Medulla oblongata (tissue), 1 donor: ENCODE data around the gene SEMA4C.

Source experiments
- DNase-seq: peaks from one replicate; pipeline ENCODE4 v3.0.0-alpha.2; 2015; ENCODE audit errors: extremely low spot score

SEMA4C gene

DNA sequence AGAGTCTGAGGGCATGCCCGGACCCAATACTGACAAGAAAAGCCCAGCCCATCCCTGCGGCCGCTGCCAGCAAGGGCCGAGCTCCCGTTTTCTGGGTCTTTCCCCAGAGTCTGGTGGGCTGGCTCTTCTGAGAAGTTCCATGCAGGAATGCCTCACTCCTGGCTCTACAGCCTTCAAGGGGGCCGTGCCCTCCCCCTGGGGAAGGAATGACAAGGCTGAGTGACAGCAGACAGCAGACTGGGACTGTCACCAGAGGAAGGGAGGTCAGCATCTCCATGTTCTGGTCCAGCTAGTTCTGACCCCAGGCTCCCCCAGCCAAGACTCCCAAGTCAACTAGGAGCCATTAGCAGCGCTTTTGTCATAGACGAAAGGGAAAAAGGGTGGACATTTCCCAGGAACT is 13.0 kb upstream of the SEMA4C start:
- no peak for DNase-seq

GRCh38 chr2:96882230-96882629 is 12.3 kb upstream of the SEMA4C start:
- DNase-seq = no peak

DNA sequence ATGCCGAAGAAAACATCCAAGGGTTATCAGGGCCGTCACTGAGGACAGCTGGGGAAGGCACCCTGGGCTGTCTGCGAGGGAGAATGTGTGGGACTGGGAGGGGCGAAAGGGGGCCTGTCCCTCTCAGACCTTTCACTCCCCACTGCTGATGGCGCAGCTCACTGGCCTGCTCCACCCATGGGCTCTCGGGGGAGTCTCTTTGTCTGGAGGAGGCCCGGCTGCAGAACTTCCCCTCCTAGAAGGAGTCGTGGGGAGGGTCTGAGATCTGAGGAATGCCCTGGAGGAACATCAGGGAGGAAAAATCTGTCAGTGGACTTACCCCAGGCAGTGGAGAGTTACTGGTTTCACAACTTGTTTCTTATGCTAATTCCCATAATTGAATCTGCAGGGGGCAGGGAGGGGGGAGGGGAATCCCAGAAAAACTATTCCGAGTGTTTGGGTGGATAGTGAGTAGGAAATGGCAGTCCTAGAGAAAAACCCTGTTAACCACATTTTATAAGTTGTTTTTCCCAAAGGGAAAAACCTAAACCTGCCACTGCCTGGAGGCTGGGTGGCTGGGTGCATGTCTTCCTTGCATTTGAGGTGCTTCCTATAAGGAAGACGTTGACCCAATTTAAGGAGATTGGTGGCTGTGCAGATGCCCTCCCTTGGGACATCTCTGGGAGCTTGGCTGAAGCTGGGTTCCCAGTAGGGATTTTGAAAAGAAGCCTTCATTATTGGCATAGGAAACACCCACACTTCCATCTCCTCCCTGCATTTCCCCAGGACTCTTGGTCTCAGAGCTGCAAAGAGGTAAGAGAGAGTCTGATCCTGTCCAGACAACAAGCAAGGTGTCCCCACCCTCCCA is 11.7 kb upstream of the SEMA4C start:
- DNase-seq = no peak

DNA sequence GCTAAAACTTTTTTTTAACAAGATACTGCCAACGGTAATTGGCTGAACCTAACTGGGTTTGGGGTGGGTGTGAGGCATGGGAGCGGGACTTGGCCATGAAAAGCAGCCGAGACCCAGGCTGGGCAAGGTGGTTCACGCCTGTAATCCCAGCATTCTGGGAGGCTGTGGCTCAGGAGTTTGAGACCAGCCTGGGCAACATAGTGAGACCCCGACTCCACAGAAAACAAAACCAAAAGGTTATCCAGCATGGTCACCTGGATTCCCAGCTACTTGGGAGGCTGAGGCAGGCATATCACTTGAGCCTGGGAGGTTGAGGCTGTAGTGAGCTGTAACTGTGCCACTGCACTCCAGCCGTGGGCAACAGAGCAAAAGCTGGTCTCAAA is 11.0 kb upstream of the SEMA4C start:
- DNase-seq = no peak

DNA sequence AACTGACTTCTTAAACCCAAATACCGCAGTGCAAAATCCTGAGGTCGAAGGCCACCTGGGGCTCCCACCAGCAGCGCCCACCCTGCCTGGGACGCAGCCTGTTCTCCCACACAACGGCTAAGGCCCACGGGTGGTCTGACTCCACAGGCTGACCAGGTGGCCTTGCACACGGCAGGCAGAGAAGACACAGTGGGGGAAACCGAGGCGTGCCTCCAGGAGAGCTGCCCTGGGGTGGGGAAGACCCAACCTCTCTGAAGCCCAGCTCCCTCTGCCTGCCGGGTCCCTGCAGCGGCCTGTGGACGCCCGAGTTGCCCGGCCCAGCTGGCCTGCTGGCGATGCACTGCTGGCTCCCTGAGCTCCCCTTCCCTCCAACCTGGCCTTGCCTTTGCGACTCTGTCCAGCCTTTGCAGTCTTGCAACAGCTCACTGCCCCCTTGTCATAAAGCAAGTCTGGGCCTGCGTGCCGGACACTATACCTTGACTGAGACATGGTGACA is 9.7 kb upstream of the SEMA4C start:
- no peak for DNase-seq

DNA sequence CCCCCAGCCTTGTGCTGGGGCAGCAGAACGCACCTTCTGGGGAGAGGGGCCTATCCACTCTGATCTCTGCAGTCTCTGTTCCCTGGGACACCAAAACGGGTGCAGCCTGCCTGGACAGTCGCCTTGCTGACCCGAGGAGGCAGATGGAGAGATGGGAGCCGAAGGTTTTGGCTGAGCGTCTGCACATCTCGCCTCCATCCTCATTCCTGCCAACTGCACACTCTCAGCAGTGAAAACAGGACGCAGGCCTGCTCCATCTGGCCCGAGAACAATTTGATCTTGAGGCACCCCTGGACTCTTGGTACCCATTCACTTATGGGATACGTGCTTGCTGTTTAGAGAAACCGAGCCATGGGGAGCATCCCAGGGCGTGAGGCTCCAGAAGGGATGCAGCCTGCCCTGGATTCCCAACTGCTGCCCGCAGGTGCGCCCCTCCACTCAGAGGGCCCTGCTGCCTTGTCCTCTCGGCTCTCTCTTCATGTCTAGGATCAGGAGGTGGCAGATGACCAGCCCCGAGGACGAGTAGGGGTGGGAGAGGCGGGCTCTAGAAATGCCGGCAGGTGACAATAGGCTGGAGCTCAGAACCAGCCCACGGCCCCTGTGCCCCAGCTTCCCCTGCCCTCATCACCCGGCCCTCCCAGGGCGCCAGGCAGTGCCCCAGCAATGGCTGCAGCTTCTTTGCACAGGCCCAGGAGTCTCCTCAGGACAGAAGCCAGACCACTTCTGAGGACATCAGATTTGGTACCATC is 9.1 kb upstream of the SEMA4C start:
- no peak for DNase-seq

GRCh38 chr2:96878171-96878570 is 8.3 kb upstream of the SEMA4C start:
- DNase-seq = no peak

DNA sequence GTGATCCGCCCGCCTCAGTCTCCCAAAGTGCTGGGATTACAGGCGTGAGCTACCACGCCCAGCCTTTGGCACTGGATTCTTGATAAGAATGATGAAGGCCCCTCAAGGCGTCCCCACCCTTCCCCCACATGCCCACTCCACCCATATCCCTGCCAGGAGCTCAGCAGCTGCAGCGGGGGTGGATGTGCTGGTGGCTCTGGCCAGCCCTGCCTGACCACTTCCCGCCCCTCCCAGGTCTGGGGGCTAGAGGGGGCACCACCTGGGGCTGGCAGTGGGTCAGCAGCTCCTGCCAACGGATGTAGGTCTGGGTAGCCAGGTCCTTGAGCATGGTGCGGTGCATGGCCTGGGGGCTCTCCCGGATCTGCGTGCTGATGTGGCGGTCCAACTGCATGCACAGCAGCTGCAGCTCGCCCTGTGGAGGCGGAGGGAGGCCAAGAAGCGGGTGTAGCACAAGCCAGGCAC is 7.8 kb upstream of the SEMA4C start:
- DNase-seq = no peak

DNA sequence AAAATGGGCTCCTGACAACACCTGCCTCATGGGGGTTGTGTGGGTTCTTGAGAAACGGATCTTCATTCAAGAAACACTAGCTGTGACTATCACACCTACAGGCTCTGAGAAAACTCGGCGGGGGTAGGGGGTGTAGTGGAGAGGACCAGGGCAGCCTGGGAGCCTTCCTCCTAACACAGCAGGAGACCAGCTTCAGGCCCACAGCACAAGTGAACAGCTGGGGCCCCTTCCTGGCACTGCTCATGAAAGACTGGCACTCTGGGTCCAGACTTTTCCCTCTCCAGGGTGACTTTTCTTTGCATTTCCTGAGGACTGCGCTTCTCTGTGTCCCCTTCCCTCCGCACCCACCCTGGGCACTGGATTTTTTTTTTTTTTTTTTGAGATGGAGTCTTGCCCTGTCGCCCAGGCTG is 7.2 kb upstream of the SEMA4C start:
- DNase-seq = no peak

DNA sequence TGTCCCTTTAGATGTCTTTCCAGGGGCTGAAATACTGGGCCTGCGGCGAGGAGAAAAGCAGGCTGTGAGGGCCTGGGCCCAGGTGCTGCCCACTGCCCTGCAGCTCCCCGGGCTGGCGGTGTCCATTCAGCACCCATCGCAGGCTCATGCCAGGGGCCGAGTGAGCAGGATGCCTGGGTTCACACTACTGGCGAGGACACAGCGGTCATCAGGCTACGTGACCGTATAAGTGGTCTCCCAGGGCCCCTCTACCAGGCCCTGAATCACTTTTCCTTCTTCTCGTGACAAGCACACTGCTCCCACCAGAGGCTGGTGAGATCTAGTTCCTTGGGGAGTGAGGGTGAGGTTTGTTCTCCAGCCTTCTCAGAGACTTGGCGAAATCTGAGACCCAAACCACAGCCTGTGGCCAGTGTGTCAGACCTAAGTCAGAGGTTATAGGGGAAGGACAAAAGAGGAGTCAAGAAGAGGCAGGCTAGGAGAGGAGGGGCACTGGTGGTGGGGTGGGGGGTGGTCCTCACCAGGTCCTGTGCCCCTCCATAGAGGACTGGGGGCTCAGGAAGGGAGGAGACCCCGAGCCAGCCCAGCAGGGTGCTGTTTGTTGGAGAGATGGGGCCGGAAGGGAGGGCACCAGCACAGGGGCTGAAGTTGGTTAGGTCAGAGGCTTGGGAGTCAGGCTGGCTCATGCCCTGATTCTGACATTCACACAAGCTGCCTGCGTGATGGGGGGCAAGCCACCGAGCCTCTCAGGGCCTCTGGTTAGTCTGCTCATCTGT is 6.6 kb upstream of the SEMA4C start:
- DNase-seq = no peak

- peak; percentile 81 for DNase-seq
Measured at GRCh38 chr2:96875498-96876268, 5.8 kb upstream of the SEMA4C start.

GRCh38 chr2:96874198-96874831 is 4.4 kb upstream of the SEMA4C start:
- DNase-seq = no peak

DNA sequence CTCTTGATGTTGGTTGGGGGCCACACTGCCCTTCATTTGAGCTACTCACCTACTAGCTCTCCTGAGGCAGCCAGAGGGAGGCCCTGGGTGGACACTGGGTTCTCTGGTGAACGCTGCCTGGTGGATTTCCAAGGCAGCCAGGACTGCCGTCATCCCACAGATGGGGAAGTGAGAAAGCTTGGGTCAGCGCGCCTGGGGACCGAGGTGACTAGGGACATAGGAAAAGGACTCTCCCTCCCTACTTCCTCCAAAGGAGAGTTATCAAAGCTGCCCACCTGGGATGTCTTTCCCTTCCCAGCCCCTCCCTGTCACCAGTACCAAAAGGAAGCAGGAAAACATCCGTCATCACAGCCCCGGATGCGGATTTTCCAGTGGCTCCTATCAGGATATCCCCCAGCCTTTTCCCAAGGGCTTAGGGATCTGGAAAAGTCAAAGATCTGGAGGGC is 3.8 kb upstream of the SEMA4C start:
- peak; percentile 73 for DNase-seq

DNA sequence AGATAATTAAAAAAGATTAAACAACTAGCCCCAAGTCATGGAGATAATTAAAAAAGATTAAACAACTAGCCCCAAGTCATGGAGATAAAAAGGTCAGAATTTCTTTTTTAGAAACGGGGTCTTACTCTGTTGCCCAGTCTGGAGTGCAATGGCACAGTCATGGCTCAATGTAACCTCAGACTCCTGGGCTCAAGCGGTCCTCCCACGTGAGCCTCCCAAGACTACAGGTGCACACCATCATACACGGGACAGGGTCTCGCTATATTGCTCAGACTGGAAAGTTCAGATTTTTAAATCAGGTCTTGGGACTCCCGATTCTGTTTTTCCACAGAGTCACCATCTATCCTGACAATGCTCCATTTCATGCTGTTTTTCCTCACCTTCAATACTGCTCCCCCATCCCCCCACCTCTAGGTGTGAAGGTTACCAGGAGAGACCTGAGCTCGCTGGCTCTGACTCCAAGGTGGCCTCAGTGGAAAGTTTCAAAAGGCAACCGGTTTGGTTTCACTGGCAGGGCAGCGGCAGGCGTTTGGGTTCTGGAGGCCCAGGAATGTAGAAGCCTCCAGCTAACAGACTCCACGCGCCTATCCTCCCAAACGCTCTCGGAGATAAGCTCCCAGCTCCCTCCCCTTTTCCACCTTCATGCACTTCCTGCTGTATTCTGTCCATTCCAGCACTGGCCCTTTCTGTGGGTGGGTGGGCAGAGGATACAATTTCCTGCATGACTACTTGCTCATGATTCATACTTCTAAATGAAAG is 2.9 kb upstream of the SEMA4C start:
- no peak for DNase-seq

GRCh38 chr2:96870626-96871255 is 861 bp upstream of the SEMA4C start:
- DNase-seq = peak; percentile 92

DNA sequence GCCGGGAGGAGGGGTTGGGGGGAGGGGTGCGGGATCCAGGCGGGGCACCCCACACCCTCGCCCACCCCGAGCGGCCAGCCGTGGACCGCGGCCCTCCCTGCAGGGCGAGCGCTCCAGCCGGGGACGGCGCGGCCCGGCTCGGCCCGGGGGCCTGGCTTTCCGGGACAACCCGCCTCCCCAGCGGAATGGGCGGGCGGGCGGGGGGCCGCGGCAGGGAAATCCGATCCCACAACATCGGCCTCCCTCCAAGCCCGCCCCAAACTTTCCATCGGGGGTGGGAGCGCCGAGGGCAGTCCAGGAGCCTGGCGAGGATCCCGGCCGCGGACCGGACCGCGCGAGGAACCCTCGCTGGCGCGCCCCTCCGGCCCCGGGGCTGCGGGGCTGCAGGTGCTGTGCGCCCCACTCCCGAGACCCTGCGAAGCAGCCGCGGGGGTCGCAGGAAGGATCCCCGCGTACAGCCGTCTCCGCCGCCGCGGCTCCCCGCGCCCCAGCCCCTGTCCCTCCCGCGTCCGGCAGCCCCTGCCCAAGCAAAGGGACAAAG is 529 bp downstream of the SEMA4C start:
- DNase-seq = peak; percentile 50

GRCh38 chr2:96868555-96869280 is 1.2 kb downstream of the SEMA4C start:
- DNase-seq = peak; percentile 80

DNA sequence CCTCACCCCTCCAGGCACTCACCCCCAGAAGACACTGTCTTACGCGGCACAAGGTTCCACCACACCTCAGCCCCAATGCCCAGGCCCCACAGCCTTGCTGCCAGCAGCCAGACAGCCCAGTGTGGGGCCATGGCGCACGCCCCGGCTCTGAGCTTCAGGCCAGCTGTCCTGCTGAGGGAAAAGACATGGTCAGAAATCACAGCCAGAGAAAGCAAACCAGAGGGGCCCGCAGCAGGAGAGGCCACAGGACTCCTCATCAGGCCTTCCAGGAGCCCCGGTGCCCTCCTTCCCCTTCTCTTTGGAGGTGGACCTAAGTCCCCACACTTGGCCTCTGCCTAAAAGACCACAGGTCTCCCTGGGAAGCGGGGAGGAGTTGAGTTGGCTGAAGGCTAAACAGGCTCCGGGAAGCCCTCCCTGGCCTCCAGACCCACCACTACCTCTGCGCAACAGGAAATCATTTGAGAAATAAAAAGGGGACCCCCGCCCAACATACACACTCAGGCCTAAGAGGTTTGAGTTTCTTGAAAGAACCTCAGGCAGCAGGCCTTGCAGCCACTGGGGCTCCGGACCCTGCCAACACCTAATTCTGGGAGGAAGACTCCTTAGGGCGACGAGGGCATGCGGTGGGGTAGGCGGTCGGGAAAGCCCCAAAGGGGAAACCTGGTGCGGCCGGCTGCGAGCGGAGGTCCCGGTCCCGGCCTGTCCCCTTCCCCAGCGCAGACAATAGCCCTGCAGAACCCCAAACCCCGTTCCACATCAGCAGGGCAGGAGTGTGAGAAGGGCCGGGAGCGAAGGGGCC is 1.9 kb downstream of the SEMA4C start:
- peak; percentile 43 for DNase-seq
